Measurements from ENCODE around the gene FANCG. TPM values are rescaled to one million over a fixed set of nuclear protein-coding genes. Genes with fewer than 3 reads are reported as not detected.

FANCG gene
- total and polyA plus RNA-seq, 5 experiments from 2014 or later, result 4.4 to 27.9 (median 9.3) TPM

GRCh38 chr9:35102465-35102768, 22.7 kb upstream of the FANCG start:
- no peaks in the 10 kb centered on the region for H3K9me3 Mint-ChIP-seq
- POLR2A ChIA-PET, result interaction anchor here (0.9 to 4.4 kb wide), 5 partner anchors 9 to 30 kb away, joined by 3 to 30 read pairs (median 28); partner anchors contain the start of genes ATOSB, FANCG and VCP
- peaks cover 0 to 41% (median 11%) of the 10 kb centered on the region in 3 donors for H3K36me3 Mint-ChIP-seq
- peak overlapping the region; percentile 95 to 100 (median 99) for H3K27ac Mint-ChIP-seq
- peak overlapping the region; percentile 88 to 97 (median 93) for H3K4me3 Mint-ChIP-seq
- H3K27me3 Mint-ChIP-seq, result no peaks in the 10 kb centered on the region
- H3K4me1 Mint-ChIP-seq, result peaks cover 20 to 44% (median 34%) of the 10 kb centered on the region in 4 donors
- DNase-seq (no peak), ATAC-seq (peak in 1 of 2 donors; percentile 13)

GRCh38 chr9:35097573-35097972, 17.8 kb upstream of the FANCG start:
- Mint-ChIP-seq H3K4me3 (peak overlapping the region in 5 of 10 donors; percentile 11 to 77 (median 50)), H3K4me1 (peaks cover 23 to 64% (median 50%) of the 10 kb centered on the region in 4 donors)
- ATAC-seq, result no peak

GRCh38 chr9:35096035-35096849, 16.5 kb upstream of the FANCG start, which contains the start of gene PIGO:
Gene PIGO, minus strand, starts transcription at chr9:35096591. Its CDS starts 1,026 bp downstream, at chr9:35095565.
- no peaks in the 10 kb centered on the region for H3K27me3 Mint-ChIP-seq
- H3K27ac Mint-ChIP-seq, result peak within 1 kb of the TSS; percentile 86 to 98 (median 95)
- peaks cover 0 to 56% (median 8%) of the 10 kb centered on the region in 3 donors for H3K36me3 Mint-ChIP-seq
- ATAC-seq (peak; percentile 90 to 92), DNase-seq (peak; percentile 83 to 94 (median 88))
- POLR2A ChIA-PET, result interaction anchor here (0.8 to 4.8 kb wide), 8 partner anchors 9 to 508 kb away, joined by 3 to 52 read pairs (median 6); partner anchors contain the start of genes DNAJB5, FANCG and VCP
- H3K4me1 Mint-ChIP-seq, result peaks cover 18 to 51% (median 37%) of the 10 kb centered on the region in 4 donors
- peak within 1 kb of the TSS; percentile 83 to 93 (median 87) for H3K4me3 Mint-ChIP-seq
- H3K9me3 Mint-ChIP-seq, result no peaks in the 10 kb centered on the region

More at GRCh38 chr9:35097573-35097972, 17.8 kb upstream of the FANCG start:
- POLR2A ChIA-PET, result interaction anchor here (0.6 to 4.8 kb wide), 5 partner anchors 14 to 592 kb away, joined by 3 to 52 read pairs (median 3); partner anchors contain the start of genes FANCG and VCP
- Mint-ChIP-seq H3K27me3 (no peaks in the 10 kb centered on the region), H3K9me3 (no peaks in the 10 kb centered on the region), H3K36me3 (peaks cover 0 to 44% (median 5%) of the 10 kb centered on the region in 3 donors), H3K27ac (peak overlapping the region in 5 of 10 donors; percentile 22 to 81 (median 47))
- DNase-seq, result no peak

- ATAC-seq (no peak), DNase-seq (no peak)
- POLR2A ChIA-PET, result interaction anchor here (1.6 to 3.3 kb wide), 2 partner anchors 12 to 19 kb away, joined by 6 to 23 read pairs; partner anchors contain the start of genes FANCG and VCP
- H3K4me1 Mint-ChIP-seq, result peaks cover 11 to 36% (median 26%) of the 10 kb centered on the region in 4 donors
- H3K36me3 Mint-ChIP-seq, result peaks cover 0 to 70% (median 6%) of the 10 kb centered on the region in 3 donors
- H3K27ac Mint-ChIP-seq, result no peak overlapping the region
- H3K9me3 Mint-ChIP-seq, result no peaks in the 10 kb centered on the region
- H3K4me3 Mint-ChIP-seq, result no peak overlapping the region
- H3K27me3 Mint-ChIP-seq, result no peaks in the 10 kb centered on the region
These were observed 11.8 kb upstream of the FANCG start for GRCh38 chr9:35091536-35091935.

GRCh38 chr9:35089434-35089833, 9.7 kb upstream of the FANCG start:
- Mint-ChIP-seq H3K27me3 (no peaks in the 10 kb centered on the region), H3K4me3 (no peak overlapping the region), H3K4me1 (peaks cover under 1 to 17% (median 9%) of the 10 kb centered on the region in 4 donors), H3K27ac (peak overlapping the region in 1 of 10 donors; percentile 65), H3K36me3 (peaks cover 0 to 71% (median 6%) of the 10 kb centered on the region in 3 donors), H3K9me3 (no peaks in the 10 kb centered on the region)
- DNase-seq, result no peak
- ATAC-seq, result no peak
- POLR2A ChIA-PET, result no interaction called here

- no peak overlapping the region for H3K27ac Mint-ChIP-seq
- H3K36me3 Mint-ChIP-seq, result peaks cover 0 to 33% (median 2%) of the 10 kb centered on the region in 3 donors
- no peak for ATAC-seq
- no peaks in the 10 kb centered on the region for H3K9me3 Mint-ChIP-seq
- POLR2A ChIA-PET, result interaction anchor here (0.6 to 1.0 kb wide), 2 partner anchors 10 to 13 kb away, joined by 3 to 6 read pairs; partner anchors contain the start of gene VCP
- H3K27me3 Mint-ChIP-seq, result no peaks in the 10 kb centered on the region
- no peak for DNase-seq
- H3K4me3 Mint-ChIP-seq, result no peak overlapping the region
- peaks cover 1 to 4% (median 3%) of the 10 kb centered on the region in 4 donors for H3K4me1 Mint-ChIP-seq
These were observed 5.3 kb upstream of the FANCG start for GRCh38 chr9:35085078-35085477.

GRCh38 chr9:35079041-35079425, 709 bp downstream of the FANCG start:
- peak overlapping the region in 7 of 10 donors; percentile 24 to 90 (median 51) for H3K27ac Mint-ChIP-seq
- peaks cover 13 to 29% (median 20%) of the 10 kb centered on the region in 4 donors for H3K4me1 Mint-ChIP-seq
- no peaks in the 10 kb centered on the region for H3K36me3 Mint-ChIP-seq
- ATAC-seq, result no peak
- no peak for DNase-seq
- no peaks in the 10 kb centered on the region for H3K9me3 Mint-ChIP-seq
- peak overlapping the region; percentile 90 to 96 (median 95) for H3K4me3 Mint-ChIP-seq
- no peaks in the 10 kb centered on the region for H3K27me3 Mint-ChIP-seq
- POLR2A ChIA-PET, result interaction anchor here (0.6 to 8.4 kb wide), 9 partner anchors 7 to 146 kb away, joined by 3 to 52 read pairs (median 9); partner anchors contain the start of genes ATOSB, PIGO, STOML2 and VCP

GRCh38 chr9:35078066-35078465, 1.7 kb downstream of the FANCG start:
- peak overlapping the region in 2 of 10 donors; percentile 39 to 51 for H3K27ac Mint-ChIP-seq
- H3K9me3 Mint-ChIP-seq, result no peaks in the 10 kb centered on the region
- no peaks in the 10 kb centered on the region for H3K27me3 Mint-ChIP-seq
- peak overlapping the region in 9 of 10 donors; percentile 69 to 96 (median 94) for H3K4me3 Mint-ChIP-seq
- peaks cover 0 to 3% (median 0%) of the 10 kb centered on the region in 3 donors for H3K36me3 Mint-ChIP-seq
- POLR2A ChIA-PET, result interaction anchor here (0.7 to 8.4 kb wide), 2 partner anchors 11 to 18 kb away, joined by 3 to 52 read pairs; partner anchors contain the start of gene PIGO
- no peak for ATAC-seq
- DNase-seq, result no peak
- peaks cover 13 to 31% (median 22%) of the 10 kb centered on the region in 4 donors for H3K4me1 Mint-ChIP-seq

GRCh38 chr9:35076848-35077247, 2.9 kb downstream of the FANCG start:
- H3K4me3 Mint-ChIP-seq, result peak overlapping the region in 1 of 10 donors; percentile 56
- peaks cover 0 to 3% (median 0%) of the 10 kb centered on the region in 3 donors for H3K36me3 Mint-ChIP-seq
- H3K9me3 Mint-ChIP-seq, result no peaks in the 10 kb centered on the region
- H3K27me3 Mint-ChIP-seq, result no peaks in the 10 kb centered on the region
- POLR2A ChIA-PET, result interaction anchor here (8.4 kb wide), 1 partner anchor 19 kb away, joined by 52 read pairs; the partner anchor contains the start of gene PIGO
- DNase-seq (no peak), ATAC-seq (no peak)
- H3K27ac Mint-ChIP-seq, result no peak overlapping the region
- H3K4me1 Mint-ChIP-seq, result peaks cover 15 to 36% (median 28%) of the 10 kb centered on the region in 4 donors

- ATAC-seq (no peak), DNase-seq (no peak)
- no peaks in the 10 kb centered on the region for H3K27me3 Mint-ChIP-seq
- peaks cover 22 to 49% (median 39%) of the 10 kb centered on the region in 4 donors for H3K4me1 Mint-ChIP-seq
- POLR2A ChIA-PET, result interaction anchor here (8.4 kb wide), 1 partner anchor 21 kb away, joined by 52 read pairs; the partner anchor contains the start of gene PIGO
- peak overlapping the region in 1 of 10 donors; percentile 48 for H3K27ac Mint-ChIP-seq
- no peaks in the 10 kb centered on the region for H3K9me3 Mint-ChIP-seq
- H3K4me3 Mint-ChIP-seq, result no peak overlapping the region
- peaks cover 0 to 6% (median 0%) of the 10 kb centered on the region in 3 donors for H3K36me3 Mint-ChIP-seq
These were observed 4.4 kb downstream of the FANCG start for GRCh38 chr9:35075358-35075757.

- no peak for ATAC-seq
- H3K36me3 Mint-ChIP-seq, result peaks cover 0 to 10% (median 0%) of the 10 kb centered on the region in 3 donors
- H3K4me1 Mint-ChIP-seq, result peaks cover 23 to 49% (median 40%) of the 10 kb centered on the region in 4 donors
- H3K4me3 Mint-ChIP-seq, result no peak overlapping the region
- H3K27ac Mint-ChIP-seq, result peak overlapping the region in 1 of 10 donors; percentile 27
- DNase-seq, result no peak
- no peaks in the 10 kb centered on the region for H3K27me3 Mint-ChIP-seq
- POLR2A ChIA-PET, result interaction anchor here (8.4 kb wide), 1 partner anchor 21 kb away, joined by 52 read pairs; the partner anchor contains the start of gene PIGO
- H3K9me3 Mint-ChIP-seq, result no peaks in the 10 kb centered on the region
These were observed 5.0 kb downstream of the FANCG start for GRCh38 chr9:35074791-35075190.

GRCh38 chr9:35074141-35074540, 5.6 kb downstream of the FANCG start:
- Mint-ChIP-seq H3K9me3 (no peaks in the 10 kb centered on the region), H3K36me3 (peaks cover 0 to 13% (median 0%) of the 10 kb centered on the region in 3 donors), H3K4me1 (peaks cover 23 to 53% (median 43%) of the 10 kb centered on the region in 4 donors), H3K4me3 (no peak overlapping the region), H3K27ac (peak overlapping the region in 2 of 10 donors; percentile 15 to 52), H3K27me3 (no peaks in the 10 kb centered on the region)
- DNase-seq, result no peak
- ATAC-seq, result no peak
- POLR2A ChIA-PET, result interaction anchor here (0.6 kb wide), 1 partner anchor 21 kb away, joined by 3 read pairs; no protein-coding TSS in a partner anchor

All from naive thymus-derived CD8-positive, alpha-beta T cell (primary cell).